HCT116 (cell line): ENCODE results near the gene RNF152. TPM values are rescaled to one million over a fixed set of nuclear protein-coding genes. Genes with fewer than 3 reads are reported as not detected.

Experiments used
- ATAC-seq: fragments of 200-7000 bp; cut with Tn5 transposase; 2 replicates; pipeline ENCODE4 v1.9.1; 2020; ENCODE audit warnings: mild to moderate bottlenecking, moderate library complexity
- BruUV-seq: library from RNA; stranded (reverse); fragments of 400-500 nt; replicated peaks from 2 replicates; lab custom pipeline; 2021; lab: Mats Ljungman, UMichigan
- CTCF ChIA-PET: fragments of 300-600 bp; sonication (Branson Sonifier 250); formaldehyde crosslinking; loops from one replicate; lab custom pipeline; 2021; ENCODE audit warnings: antibody characterized with exemption; lab: Charles Lee
- POLR2A ChIA-PET: fragments of 300-600, 350-600 bp; sonication (Branson Sonifier 250); formaldehyde crosslinking; loops from one replicate; lab custom pipeline; 2021; ENCODE audit warnings: antibody characterized with exemption; lab: Charles Lee
- RAD21 ChIA-PET, 2 experiments: fragments of 300-600 bp; sonication (Branson Sonifier 250); formaldehyde crosslinking; loops; one replicate each; lab custom pipeline; 2023; ENCODE audit warnings: low total read pairs in 2 of 2; ENCODE audit not compliant: uncharacterized antibody in 2 of 2, unreplicated experiment in 2 of 2, low non-redundant PET in 1 of 2; lab: Charles Lee
- DNase-seq: peaks from one replicate; pipeline ENCODE4 v3.0.0-alpha.2; 2010; ENCODE audit warnings: low read depth, low spot score
- H2AFZ ChIP-seq: fragments of 200-600 bp; shearing (Covaris generic), sonication (generic); 2 replicates; pipeline ENCODE4 v1.6.1; 2017; ENCODE audit warnings: low read depth, mixed run types, mixed read lengths, antibody characterized with exemption, low read length; ENCODE audit not compliant: poor library complexity, severe bottlenecking
- H3K27ac ChIP-seq: 2 replicates; pipeline ENCODE4 v1.5.1; 2012; ENCODE audit warnings: low read depth, low read length
- H3K27me3 ChIP-seq: fragments of 200-600 bp; sonication (generic); 2 replicates; pipeline ENCODE4 v1.6.1; 2016; ENCODE audit warnings: mixed run types, low read length, mixed read lengths; ENCODE audit not compliant: insufficient read depth
- H3K36me3 ChIP-seq, 2 experiments: fragments of 200-500 bp in 1 of 2; fragments of 200-600 bp in 1 of 2; sonication (Bioruptor generic) in 1 of 2; sonication (generic) in 1 of 2; 2 replicates each; pipeline versions ENCODE4 v1.5.1 to v1.6.1; 2014 to 2016; ENCODE audit warnings: low read length in 2 of 2, inconsistent platforms in 1 of 2, mixed read lengths in 1 of 2, mixed run types in 1 of 2; ENCODE audit not compliant: insufficient read depth in 2 of 2, control insufficient read depth in 1 of 2
- H3K4me1 ChIP-seq, 2 experiments: fragments of 200-600 bp in 1 of 2; sonication (generic) in 1 of 2; 2 replicates each; pipeline versions ENCODE4 v1.5.1 to v1.6.1; 2012 to 2017; ENCODE audit warnings: low read length in 2 of 2, inconsistent platforms in 1 of 2, mild to moderate bottlenecking in 1 of 2, mixed read lengths in 1 of 2, mixed run types in 1 of 2, moderate library complexity in 1 of 2; ENCODE audit not compliant: insufficient read depth in 2 of 2, control insufficient read depth in 1 of 2
- H3K4me2 ChIP-seq: fragments of 200-600 bp; sonication (generic); 2 replicates; pipeline ENCODE4 v1.6.1; 2017; ENCODE audit warnings: mixed run types, low read length, mixed read lengths
- H3K4me3 ChIP-seq, 2 experiments: fragments of 200-600 bp in 1 of 2; sonication (generic) in 1 of 2; replicated peaks in 1 of 2; 2 replicates each; pipeline ENCODE4 v1.5.1; 2011 to 2016; ENCODE audit warnings: low read length in 2 of 2, control low read depth in 1 of 2, low read depth in 1 of 2, mild to moderate bottlenecking in 1 of 2, mixed read lengths in 1 of 2, mixed run types in 1 of 2
- H3K79me2 ChIP-seq: fragments of 200-600 bp; sonication (generic); 2 replicates; pipeline ENCODE4 v1.6.1; 2017; ENCODE audit warnings: mild to moderate bottlenecking, mixed run types, low read length, moderate library complexity, mixed read lengths; ENCODE audit not compliant: insufficient read depth
- H3K9ac ChIP-seq: fragments of 200-600 bp; sonication (generic); 2 replicates; pipeline ENCODE4 v1.6.1; 2016; ENCODE audit warnings: low read length, mixed read lengths
- H3K9me2 ChIP-seq: fragments of 200-600 bp; sonication (generic), shearing (Covaris generic); 2 replicates; pipeline ENCODE4 v1.6.1; 2017; ENCODE audit warnings: mixed run types, mild to moderate bottlenecking, moderate library complexity; ENCODE audit not compliant: insufficient read depth
- H3K9me3 ChIP-seq, 2 experiments: fragments of 200-500 bp in 1 of 2; fragments of 200-600 bp in 1 of 2; sonication (Bioruptor generic) in 1 of 2; sonication (generic) in 1 of 2; 2 replicates each; pipeline ENCODE4 v1.6.1; 2014 to 2017; ENCODE audit warnings: low read length in 2 of 2, mixed read lengths in 2 of 2, inconsistent platforms in 1 of 2, low read depth in 1 of 2, mild to moderate bottlenecking in 1 of 2, mixed run types in 1 of 2, moderate library complexity in 1 of 2; ENCODE audit not compliant: control insufficient read depth in 1 of 2, insufficient read depth in 1 of 2
- H4K20me1 ChIP-seq: fragments of 200-600 bp; sonication (generic), shearing (Covaris generic); 2 replicates; pipeline ENCODE4 v1.6.1; 2017; ENCODE audit warnings: mixed run types, mild to moderate bottlenecking, moderate library complexity; ENCODE audit not compliant: insufficient read depth
- CBX3 ChIP-seq: IDR thresholded peaks from 2 replicates; pipeline ENCODE4 v1.6.1; 2012; ENCODE audit warnings: low read depth
- CEBPB ChIP-seq: IDR thresholded peaks from 2 replicates; pipeline ENCODE4 v1.6.1; 2012; ENCODE audit warnings: low read depth
- ELF1 ChIP-seq: IDR thresholded peaks from 2 replicates; pipeline ENCODE4 v1.6.1; 2012; ENCODE audit warnings: low read depth, borderline replicate concordance
- EZH2phosphoT487 ChIP-seq: fragments of 200-600 bp; IDR thresholded peaks from 2 replicates; pipeline ENCODE4 v1.6.1; 2018; ENCODE audit warnings: antibody characterized with exemption, borderline replicate concordance
- FOSL1 ChIP-seq: IDR thresholded peaks from 2 replicates; pipeline ENCODE4 v1.6.1; 2012; ENCODE audit warnings: low read depth
- JUND ChIP-seq: IDR thresholded peaks from 2 replicates; pipeline ENCODE4 v1.6.1; 2012
- POLR2AphosphoS5 ChIP-seq: IDR thresholded peaks from 2 replicates; pipeline ENCODE4 v1.6.1; 2011; ENCODE audit warnings: mild to moderate bottlenecking, low read depth, low read length, moderate library complexity
- SIN3A ChIP-seq: IDR thresholded peaks from 2 replicates; pipeline ENCODE4 v1.6.1; 2012; ENCODE audit warnings: low read depth
- SP1 ChIP-seq: IDR thresholded peaks from 2 replicates; pipeline ENCODE4 v1.6.1; 2012; ENCODE audit warnings: low read depth
- TCF7L2 ChIP-seq: IDR thresholded peaks from 2 replicates; pipeline ENCODE4 v1.7.0; 2011; ENCODE audit warnings: borderline replicate concordance, inconsistent platforms; ENCODE audit not compliant: insufficient read depth, insufficient read length; ENCODE audit errors: extremely low read depth
- intact Hi-C: fragments of 100-400 bp; cut with micrococcal nuclease; formaldehyde crosslinking; loops from 2 replicates; pipeline ENCODE4 v1.10.0; 2022
- total RNA-seq: library from RNA; stranded (reverse); gene quantifications from one replicate; pipeline ENCODE4 v1.2.1, GENCODE V29; 2021; ENCODE audit not compliant: unreplicated experiment
- TF ChIP-seq, protein P1 (sequence below): IDR thresholded peaks from 2 replicates; pipeline ENCODE4 v1.6.1; 2012
- TF ChIP-seq, protein P2 (sequence below), 3 experiments: fragments of 200-600 bp in 1 of 3; sonication (generic) in 1 of 3; IDR thresholded peaks in 2 of 3; conservative IDR thresholded peaks in 1 of 3; 2 replicates each; pipeline ENCODE4 v1.5.1; 2012 to 2017; ENCODE audit warnings: low read depth in 2 of 3, low read length in 2 of 3, antibody characterized with exemption in 1 of 3, borderline replicate concordance in 1 of 3, control low read depth in 1 of 3, mild to moderate bottlenecking in 1 of 3, mixed read lengths in 1 of 3, mixed run types in 1 of 3, moderate library complexity in 1 of 3; ENCODE audit not compliant: insufficient read depth in 1 of 3
- TF ChIP-seq, protein P3 (sequence below): IDR thresholded peaks from 2 replicates; pipeline ENCODE4 v1.6.1; 2011; ENCODE audit warnings: mild to moderate bottlenecking, low read length, moderate library complexity; ENCODE audit not compliant: insufficient replicate concordance; ENCODE audit errors: extremely low read depth
- TF ChIP-seq, protein P4 (sequence below): IDR thresholded peaks from 2 replicates; pipeline ENCODE4 v1.6.1; 2012; ENCODE audit warnings: low read depth

Gene RNF152
- total RNA-seq, 1 experiment from 2014 or later: 0.47 TPM

- no peak overlapping the region for H2AFZ ChIP-seq
- no peak for DNase-seq
- RAD21 ChIA-PET: no interaction called here
- TF ChIP-seq, protein P1, sequence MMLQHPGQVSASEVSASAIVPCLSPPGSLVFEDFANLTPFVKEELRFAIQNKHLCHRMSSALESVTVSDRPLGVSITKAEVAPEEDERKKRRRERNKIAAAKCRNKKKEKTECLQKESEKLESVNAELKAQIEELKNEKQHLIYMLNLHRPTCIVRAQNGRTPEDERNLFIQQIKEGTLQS: no peak
- TF ChIP-seq, protein P2, sequence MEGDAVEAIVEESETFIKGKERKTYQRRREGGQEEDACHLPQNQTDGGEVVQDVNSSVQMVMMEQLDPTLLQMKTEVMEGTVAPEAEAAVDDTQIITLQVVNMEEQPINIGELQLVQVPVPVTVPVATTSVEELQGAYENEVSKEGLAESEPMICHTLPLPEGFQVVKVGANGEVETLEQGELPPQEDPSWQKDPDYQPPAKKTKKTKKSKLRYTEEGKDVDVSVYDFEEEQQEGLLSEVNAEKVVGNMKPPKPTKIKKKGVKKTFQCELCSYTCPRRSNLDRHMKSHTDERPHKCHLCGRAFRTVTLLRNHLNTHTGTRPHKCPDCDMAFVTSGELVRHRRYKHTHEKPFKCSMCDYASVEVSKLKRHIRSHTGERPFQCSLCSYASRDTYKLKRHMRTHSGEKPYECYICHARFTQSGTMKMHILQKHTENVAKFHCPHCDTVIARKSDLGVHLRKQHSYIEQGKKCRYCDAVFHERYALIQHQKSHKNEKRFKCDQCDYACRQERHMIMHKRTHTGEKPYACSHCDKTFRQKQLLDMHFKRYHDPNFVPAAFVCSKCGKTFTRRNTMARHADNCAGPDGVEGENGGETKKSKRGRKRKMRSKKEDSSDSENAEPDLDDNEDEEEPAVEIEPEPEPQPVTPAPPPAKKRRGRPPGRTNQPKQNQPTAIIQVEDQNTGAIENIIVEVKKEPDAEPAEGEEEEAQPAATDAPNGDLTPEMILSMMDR (IDR thresholded peaks at IDR 0.05 in 2 of 3, conservative IDR thresholded peaks at IDR 0.05 in 1 of 3; ENCODE audit: borderline replicate concordance in 1 of 3, insufficient read depth in 1 of 3, low read depth in 2 of 3, low read length in 2 of 3): no peak
- no peak for TF ChIP-seq CBX3
- TF ChIP-seq, protein P3, sequence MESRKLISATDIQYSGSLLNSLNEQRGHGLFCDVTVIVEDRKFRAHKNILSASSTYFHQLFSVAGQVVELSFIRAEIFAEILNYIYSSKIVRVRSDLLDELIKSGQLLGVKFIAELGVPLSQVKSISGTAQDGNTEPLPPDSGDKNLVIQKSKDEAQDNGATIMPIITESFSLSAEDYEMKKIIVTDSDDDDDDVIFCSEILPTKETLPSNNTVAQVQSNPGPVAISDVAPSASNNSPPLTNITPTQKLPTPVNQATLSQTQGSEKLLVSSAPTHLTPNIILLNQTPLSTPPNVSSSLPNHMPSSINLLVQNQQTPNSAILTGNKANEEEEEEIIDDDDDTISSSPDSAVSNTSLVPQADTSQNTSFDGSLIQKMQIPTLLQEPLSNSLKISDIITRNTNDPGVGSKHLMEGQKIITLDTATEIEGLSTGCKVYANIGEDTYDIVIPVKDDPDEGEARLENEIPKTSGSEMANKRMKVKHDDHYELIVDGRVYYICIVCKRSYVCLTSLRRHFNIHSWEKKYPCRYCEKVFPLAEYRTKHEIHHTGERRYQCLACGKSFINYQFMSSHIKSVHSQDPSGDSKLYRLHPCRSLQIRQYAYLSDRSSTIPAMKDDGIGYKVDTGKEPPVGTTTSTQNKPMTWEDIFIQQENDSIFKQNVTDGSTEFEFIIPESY: no peak
- no peak for TF ChIP-seq JUND
- no peak for TF ChIP-seq POLR2AphosphoS5
- no peak for TF ChIP-seq CEBPB
- TF ChIP-seq, protein P4, sequence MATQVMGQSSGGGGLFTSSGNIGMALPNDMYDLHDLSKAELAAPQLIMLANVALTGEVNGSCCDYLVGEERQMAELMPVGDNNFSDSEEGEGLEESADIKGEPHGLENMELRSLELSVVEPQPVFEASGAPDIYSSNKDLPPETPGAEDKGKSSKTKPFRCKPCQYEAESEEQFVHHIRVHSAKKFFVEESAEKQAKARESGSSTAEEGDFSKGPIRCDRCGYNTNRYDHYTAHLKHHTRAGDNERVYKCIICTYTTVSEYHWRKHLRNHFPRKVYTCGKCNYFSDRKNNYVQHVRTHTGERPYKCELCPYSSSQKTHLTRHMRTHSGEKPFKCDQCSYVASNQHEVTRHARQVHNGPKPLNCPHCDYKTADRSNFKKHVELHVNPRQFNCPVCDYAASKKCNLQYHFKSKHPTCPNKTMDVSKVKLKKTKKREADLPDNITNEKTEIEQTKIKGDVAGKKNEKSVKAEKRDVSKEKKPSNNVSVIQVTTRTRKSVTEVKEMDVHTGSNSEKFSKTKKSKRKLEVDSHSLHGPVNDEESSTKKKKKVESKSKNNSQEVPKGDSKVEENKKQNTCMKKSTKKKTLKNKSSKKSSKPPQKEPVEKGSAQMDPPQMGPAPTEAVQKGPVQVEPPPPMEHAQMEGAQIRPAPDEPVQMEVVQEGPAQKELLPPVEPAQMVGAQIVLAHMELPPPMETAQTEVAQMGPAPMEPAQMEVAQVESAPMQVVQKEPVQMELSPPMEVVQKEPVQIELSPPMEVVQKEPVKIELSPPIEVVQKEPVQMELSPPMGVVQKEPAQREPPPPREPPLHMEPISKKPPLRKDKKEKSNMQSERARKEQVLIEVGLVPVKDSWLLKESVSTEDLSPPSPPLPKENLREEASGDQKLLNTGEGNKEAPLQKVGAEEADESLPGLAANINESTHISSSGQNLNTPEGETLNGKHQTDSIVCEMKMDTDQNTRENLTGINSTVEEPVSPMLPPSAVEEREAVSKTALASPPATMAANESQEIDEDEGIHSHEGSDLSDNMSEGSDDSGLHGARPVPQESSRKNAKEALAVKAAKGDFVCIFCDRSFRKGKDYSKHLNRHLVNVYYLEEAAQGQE: no peak
- no peak for TF ChIP-seq EZH2phosphoT487
- TF ChIP-seq FOSL1: no peak
- TF ChIP-seq SP1: no peak
- no peak for TF ChIP-seq TCF7L2
- no peak for TF ChIP-seq ELF1
- TF ChIP-seq SIN3A: no peak
- TF ChIP-seq, all 23 proteins: peak for 0
- H3K4me1 ChIP-seq: no peaks in the 10 kb centered on the region
- ChIA-PET POLR2A (no interaction called here), CTCF (no interaction called here)
- H3K9me2 ChIP-seq: no peaks in the 10 kb centered on the region
- H3K79me2 ChIP-seq: no peaks in the 10 kb centered on the region
- no peak for ATAC-seq
- H3K36me3 ChIP-seq: no peaks in the 10 kb centered on the region
- no peak overlapping the region for H3K27ac ChIP-seq
- H4K20me1 ChIP-seq: no peaks in the 10 kb centered on the region
- no peaks in the 10 kb centered on the region for H3K9me3 ChIP-seq
- BruUV-seq: no TSS peak
- no peak overlapping the region for H3K4me2 ChIP-seq
- H3K9ac ChIP-seq: no peak overlapping the region
- no peaks in the 10 kb centered on the region for H3K27me3 ChIP-seq
- intact Hi-C loops: no loop called here
- H3K4me3 ChIP-seq: no peak overlapping the region
These were observed 126.4 kb downstream of the RNF152 start for GRCh38 chr18:61766266-61766884.
